HEK293 (cell line): Measurements from ENCODE around the gene SHCBP1L.

Experiments
- CTCF ChIA-PET: fragments of 350-600 bp; formaldehyde crosslinking; extraction: SDS; loops from one replicate; lab custom pipeline; 2021; ENCODE audit warnings: antibody characterized with exemption; lab: Yijun Ruan, JAX
- POLR2A ChIA-PET: fragments of 300-600 bp; formaldehyde crosslinking; extraction: SDS; loops from one replicate; lab custom pipeline; 2020; ENCODE audit warnings: antibody characterized with exemption, inconsistent platforms; lab: Yijun Ruan, JAX
- H3K27ac ChIP-seq: fragments of 200-500 bp; sonication (Bioruptor generic); 2 replicates; pipeline ENCODE4 v1.5.1; 2014; ENCODE audit warnings: low read depth, low read length, control low read depth, inconsistent platforms; ENCODE audit errors: extremely low read depth
- H3K36me3 ChIP-seq, 2 experiments: fragments of 200-500 bp in 1 of 2; sonication (Bioruptor generic) in 1 of 2; 1 replicate in 1 of 2; 2 replicates in 1 of 2; pipeline ENCODE4 v1.5.1; 2014 to 2017; ENCODE audit warnings: inconsistent platforms in 2 of 2, low read length in 2 of 2; ENCODE audit not compliant: control insufficient read depth in 2 of 2, insufficient read depth in 1 of 2
- H3K4me1 ChIP-seq: fragments of 200-500 bp; sonication (Bioruptor generic); 2 replicates; pipeline ENCODE4 v1.5.1; 2014; ENCODE audit warnings: mild to moderate bottlenecking, low read length, inconsistent platforms; ENCODE audit not compliant: control insufficient read depth, insufficient read depth
- H3K4me3 ChIP-seq: 2 replicates; pipeline ENCODE4 v1.5.1; 2011; ENCODE audit warnings: low read depth, mild to moderate bottlenecking, control low read depth, low read length, moderate library complexity
- H3K9me3 ChIP-seq: fragments of 200-500 bp; sonication (Bioruptor generic); 2 replicates; pipeline ENCODE4 v1.5.1; 2014; ENCODE audit warnings: low read depth, low read length, inconsistent platforms; ENCODE audit not compliant: control insufficient read depth, insufficient read depth
- CTCF ChIP-seq: fragments of 450-650 bp; formaldehyde crosslinking; IDR thresholded peaks from 2 replicates; pipeline ENCODE4 v1.5.1; 2016; ENCODE audit warnings: missing biosample characterization, missing genetic modification characterization
- GLIS1 ChIP-seq: fragments of 450-650 bp; formaldehyde crosslinking; IDR thresholded peaks from 2 replicates; pipeline ENCODE4 v1.5.1; 2016; ENCODE audit warnings: missing biosample characterization, missing genetic modification characterization
- GLIS2 ChIP-seq: fragments of 450-650 bp; formaldehyde crosslinking; IDR thresholded peaks from 2 replicates; pipeline ENCODE4 v1.5.1; 2016; ENCODE audit warnings: missing biosample characterization, missing genetic modification characterization
- KLF1 ChIP-seq: fragments of 450-650 bp; formaldehyde crosslinking; IDR thresholded peaks from 2 replicates; pipeline ENCODE4 v1.5.1; 2016; ENCODE audit warnings: missing biosample characterization, missing genetic modification characterization
- KLF10 ChIP-seq: fragments of 450-650 bp; IDR thresholded peaks from 2 replicates; pipeline ENCODE4 v1.5.1; 2018; ENCODE audit warnings: missing biosample characterization, mild to moderate bottlenecking, missing genetic modification characterization
- SCRT1 ChIP-seq: fragments of 450-650 bp; formaldehyde crosslinking; IDR thresholded peaks from 2 replicates; pipeline ENCODE4 v1.5.1; 2016; ENCODE audit warnings: missing biosample characterization, missing genetic modification characterization, borderline replicate concordance
- SP3 ChIP-seq: fragments of 450-650 bp; formaldehyde crosslinking; IDR thresholded peaks from 2 replicates; pipeline ENCODE4 v1.5.1; 2016; ENCODE audit warnings: missing biosample characterization, missing genetic modification characterization
- ZBTB17 ChIP-seq: fragments of 450-650 bp; formaldehyde crosslinking; IDR thresholded peaks from 2 replicates; pipeline ENCODE4 v1.5.1; 2016; ENCODE audit warnings: missing biosample characterization, missing genetic modification characterization
- ZBTB20 ChIP-seq: fragments of 450-650 bp; formaldehyde crosslinking; IDR thresholded peaks from 2 replicates; pipeline ENCODE4 v1.5.1; 2016; ENCODE audit warnings: missing biosample characterization, missing genetic modification characterization
- ZBTB21 ChIP-seq: fragments of 450-650 bp; formaldehyde crosslinking; IDR thresholded peaks from 2 replicates; pipeline ENCODE4 v1.5.1; 2017; ENCODE audit warnings: missing biosample characterization, missing genetic modification characterization
- ZEB2 ChIP-seq: fragments of 450-650 bp; formaldehyde crosslinking; IDR thresholded peaks from 2 replicates; pipeline ENCODE4 v1.5.1; 2016; ENCODE audit warnings: missing biosample characterization, missing genetic modification characterization
- ZNF2 ChIP-seq: fragments of 450-650 bp; formaldehyde crosslinking; IDR thresholded peaks from 2 replicates; pipeline ENCODE4 v1.5.1; 2016; ENCODE audit warnings: missing biosample characterization, missing genetic modification characterization
- ZNF324 ChIP-seq: fragments of 450-650 bp; formaldehyde crosslinking; IDR thresholded peaks from 2 replicates; pipeline ENCODE4 v1.5.1; 2016; ENCODE audit warnings: missing biosample characterization, missing genetic modification characterization
- ZNF341 ChIP-seq: fragments of 450-650 bp; formaldehyde crosslinking; IDR thresholded peaks from 2 replicates; pipeline ENCODE4; 2016; ENCODE audit warnings: low read depth, missing biosample characterization, missing genetic modification characterization
- ZNF362 ChIP-seq: fragments of 450-650 bp; formaldehyde crosslinking; IDR thresholded peaks from 2 replicates; pipeline ENCODE4 v1.5.1; 2016; ENCODE audit warnings: missing biosample characterization, missing genetic modification characterization
- ZNF518A ChIP-seq: fragments of 450-650 bp; formaldehyde crosslinking; conservative IDR thresholded peaks from 2 replicates; pipeline ENCODE4 v1.5.1; 2016; ENCODE audit warnings: low read depth, missing biosample characterization, missing genetic modification characterization
- ZNF654 ChIP-seq: fragments of 450-650 bp; formaldehyde crosslinking; IDR thresholded peaks from 2 replicates; pipeline ENCODE4 v1.5.1; 2016; ENCODE audit warnings: low read depth, missing biosample characterization, missing genetic modification characterization
- ZNF660 ChIP-seq: fragments of 450-650 bp; IDR thresholded peaks from 2 replicates; pipeline ENCODE4 v1.5.1; 2018; ENCODE audit warnings: missing biosample characterization, mild to moderate bottlenecking, missing genetic modification characterization
- ZNF692 ChIP-seq: fragments of 450-650 bp; formaldehyde crosslinking; IDR thresholded peaks from 2 replicates; pipeline ENCODE4 v1.5.1; 2016; ENCODE audit warnings: missing biosample characterization, missing genetic modification characterization
- ZNF792 ChIP-seq: fragments of 450-650 bp; formaldehyde crosslinking; IDR thresholded peaks from 2 replicates; pipeline ENCODE4 v1.5.1; 2016; ENCODE audit warnings: missing biosample characterization, missing genetic modification characterization
- TF ChIP-seq, protein P1 (sequence below): fragments of 450-650 bp; formaldehyde crosslinking; IDR thresholded peaks from 2 replicates; pipeline ENCODE4 v1.5.1; 2016; ENCODE audit warnings: missing biosample characterization, missing genetic modification characterization
- TF ChIP-seq, protein P2 (sequence below): IDR thresholded peaks from 2 replicates; pipeline ENCODE4 v1.6.1; 2011; ENCODE audit warnings: mild to moderate bottlenecking, low read depth, low read length, borderline replicate concordance
- TF ChIP-seq, protein P3 (sequence below): fragments of 450-650 bp; formaldehyde crosslinking; IDR thresholded peaks from 2 replicates; pipeline ENCODE4 v1.5.1; 2016; ENCODE audit warnings: missing biosample characterization, missing genetic modification characterization

SHCBP1L gene

DNA sequence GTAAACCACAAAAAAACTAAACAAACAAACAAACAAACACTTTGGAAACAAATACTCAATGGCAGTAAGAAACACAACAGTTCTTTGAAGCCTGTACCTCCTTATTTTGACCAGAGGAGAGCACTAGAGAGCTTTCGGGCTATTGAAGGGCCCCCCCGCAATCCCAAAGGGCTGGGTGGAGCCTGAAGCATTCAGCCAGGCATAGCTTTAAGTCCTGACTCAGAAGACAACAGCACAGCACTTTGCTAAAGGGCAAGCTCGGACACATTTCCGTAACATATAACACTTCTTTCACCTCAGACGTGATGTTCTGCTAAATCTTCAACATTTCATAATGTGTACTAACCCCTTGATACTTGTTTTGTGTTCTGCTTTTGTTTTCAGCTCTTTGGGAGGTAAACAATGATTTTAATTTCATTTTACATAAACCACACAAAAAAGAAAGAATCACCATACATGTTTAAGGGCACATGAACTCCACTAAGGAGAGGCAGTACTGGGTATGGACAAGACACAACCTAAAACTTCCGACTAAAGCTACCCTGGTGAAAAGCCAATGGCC, 9.7 kb upstream of the SHCBP1L start (continued):
- TF ChIP-seq, protein P1, sequence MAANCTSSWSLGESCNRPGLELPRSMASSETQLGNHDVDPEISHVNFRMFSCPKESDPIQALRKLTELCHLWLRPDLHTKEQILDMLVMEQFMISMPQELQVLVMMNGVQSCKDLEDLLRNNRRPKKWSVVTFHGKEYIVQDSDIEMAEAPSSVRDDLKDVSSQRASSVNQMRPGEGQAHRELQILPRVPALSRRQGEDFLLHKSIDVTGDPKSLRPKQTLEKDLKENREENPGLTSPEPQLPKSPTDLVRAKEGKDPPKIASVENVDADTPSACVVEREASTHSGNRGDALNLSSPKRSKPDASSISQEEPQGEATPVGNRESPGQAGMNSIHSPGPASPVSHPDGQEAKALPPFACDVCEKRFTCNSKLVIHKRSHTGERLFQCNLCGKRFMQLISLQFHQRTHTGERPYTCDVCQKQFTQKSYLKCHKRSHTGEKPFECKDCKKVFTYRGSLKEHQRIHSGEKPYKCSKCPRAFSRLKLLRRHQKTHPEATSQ (tag by site-specific recombination): no peak
- 0 out of 2 replicates have a peak, but pooled peaks have one; percentile 23 for TF ChIP-seq ZNF518A (tag by site-specific recombination)
- peak; percentile 79; the same call in 1 of the 2 replicates for TF ChIP-seq CTCF
- TF ChIP-seq ZNF692 (tag by site-specific recombination): peak; percentile 46; the same call in 1 of the 2 replicates
- peak; percentile 100 for TF ChIP-seq ZNF654 (tag by site-specific recombination)
- TF ChIP-seq ZNF660 (tag by site-specific recombination): peak; percentile 93
- TF ChIP-seq GLIS1: peak; percentile 72
- TF ChIP-seq KLF1: peak; percentile 44; the same call in 1 of the 2 replicates
- TF ChIP-seq SP3: peak; percentile 44; the same call in 1 of the 2 replicates
- TF ChIP-seq ZBTB20 (tag by site-specific recombination): peak; percentile 84
- TF ChIP-seq KLF10: peak; percentile 35; the same call in 1 of the 2 replicates
- TF ChIP-seq ZNF341: peak; percentile 12; the same call in 1 of the 2 replicates
- peak; percentile 62 for TF ChIP-seq GLIS2 (tag by site-specific recombination)
- no peak for TF ChIP-seq ZNF792 (tag by site-specific recombination)
- peak; percentile 76 for TF ChIP-seq ZBTB17
- TF ChIP-seq SCRT1: no peak
- no peak for TF ChIP-seq ZNF324 (tag by site-specific recombination)
- TF ChIP-seq ZNF2 (tag by site-specific recombination): 0 out of 2 replicates have a peak, but pooled peaks have one; percentile 53
- 0 out of 2 replicates have a peak, but pooled peaks have one; percentile 51 for TF ChIP-seq ZEB2

DNA sequence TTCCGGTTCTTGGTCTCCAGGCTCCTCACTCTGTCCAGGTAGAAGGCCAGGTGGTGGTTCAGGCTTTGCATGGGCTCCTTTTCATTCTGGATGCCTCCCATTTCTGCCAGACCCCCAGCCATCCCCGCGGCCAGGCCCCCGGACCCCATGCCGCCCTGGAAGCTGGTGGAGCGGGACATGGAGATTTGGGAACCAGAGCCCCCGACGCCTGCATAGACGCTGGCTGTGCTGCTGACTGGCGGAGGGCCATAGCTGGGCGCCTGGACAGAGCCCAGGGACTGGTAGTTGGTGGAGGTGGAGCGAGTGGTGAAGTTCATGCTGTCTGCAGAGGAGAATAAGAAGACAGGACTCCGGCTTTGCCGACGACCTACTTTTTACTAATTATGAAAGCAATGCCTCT, 7.1 kb upstream of the SHCBP1L start:
- H3K4me3 ChIP-seq: no peak overlapping the region
- H3K36me3 ChIP-seq: no peaks in the 10 kb centered on the region
- no peaks in the 10 kb centered on the region for H3K4me1 ChIP-seq
- POLR2A ChIA-PET: no interaction called here
- CTCF ChIA-PET: interaction anchor here (0.6 to 2.9 kb wide), 4 partner anchors 83 to 275 kb away, joined by 3 to 15 read pairs (median 7); no protein-coding TSS in a partner anchor
- no peak overlapping the region for H3K27ac ChIP-seq
- H3K9me3 ChIP-seq: no peaks in the 10 kb centered on the region
- TF ChIP-seq, protein P2, sequence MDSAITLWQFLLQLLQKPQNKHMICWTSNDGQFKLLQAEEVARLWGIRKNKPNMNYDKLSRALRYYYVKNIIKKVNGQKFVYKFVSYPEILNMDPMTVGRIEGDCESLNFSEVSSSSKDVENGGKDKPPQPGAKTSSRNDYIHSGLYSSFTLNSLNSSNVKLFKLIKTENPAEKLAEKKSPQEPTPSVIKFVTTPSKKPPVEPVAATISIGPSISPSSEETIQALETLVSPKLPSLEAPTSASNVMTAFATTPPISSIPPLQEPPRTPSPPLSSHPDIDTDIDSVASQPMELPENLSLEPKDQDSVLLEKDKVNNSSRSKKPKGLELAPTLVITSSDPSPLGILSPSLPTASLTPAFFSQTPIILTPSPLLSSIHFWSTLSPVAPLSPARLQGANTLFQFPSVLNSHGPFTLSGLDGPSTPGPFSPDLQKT: no peak
- no peak for TF ChIP-seq SP3
- TF ChIP-seq ZBTB21: no peak
- TF ChIP-seq, protein P3, sequence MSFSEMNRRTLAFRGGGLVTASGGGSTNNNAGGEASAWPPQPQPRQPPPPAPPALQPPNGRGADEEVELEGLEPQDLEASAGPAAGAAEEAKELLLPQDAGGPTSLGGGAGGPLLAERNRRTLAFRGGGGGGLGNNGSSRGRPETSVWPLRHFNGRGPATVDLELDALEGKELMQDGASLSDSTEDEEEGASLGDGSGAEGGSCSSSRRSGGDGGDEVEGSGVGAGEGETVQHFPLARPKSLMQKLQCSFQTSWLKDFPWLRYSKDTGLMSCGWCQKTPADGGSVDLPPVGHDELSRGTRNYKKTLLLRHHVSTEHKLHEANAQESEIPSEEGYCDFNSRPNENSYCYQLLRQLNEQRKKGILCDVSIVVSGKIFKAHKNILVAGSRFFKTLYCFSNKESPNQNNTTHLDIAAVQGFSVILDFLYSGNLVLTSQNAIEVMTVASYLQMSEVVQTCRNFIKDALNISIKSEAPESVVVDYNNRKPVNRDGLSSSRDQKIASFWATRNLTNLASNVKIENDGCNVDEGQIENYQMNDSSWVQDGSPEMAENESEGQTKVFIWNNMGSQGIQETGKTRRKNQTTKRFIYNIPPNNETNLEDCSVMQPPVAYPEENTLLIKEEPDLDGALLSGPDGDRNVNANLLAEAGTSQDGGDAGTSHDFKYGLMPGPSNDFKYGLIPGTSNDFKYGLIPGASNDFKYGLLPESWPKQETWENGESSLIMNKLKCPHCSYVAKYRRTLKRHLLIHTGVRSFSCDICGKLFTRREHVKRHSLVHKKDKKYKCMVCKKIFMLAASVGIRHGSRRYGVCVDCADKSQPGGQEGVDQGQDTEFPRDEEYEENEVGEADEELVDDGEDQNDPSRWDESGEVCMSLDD: no peak
- TF ChIP-seq ZNF362: no peak
